Thoracic aorta (tissue), 2 donors: Measurements from ENCODE around the gene FAM72A. TPM values are rescaled to one million over a fixed set of nuclear protein-coding genes. Genes with fewer than 3 reads are reported as not detected.
"Not testable (repeated sequence)": the region's sequence is repeated elsewhere in the genome, so short reads cannot be mapped to it uniquely, and the experiment has no call there.

Source experiments
- ATAC-seq: fragments of 150-250 bp; one replicate; pipeline ENCODE4 v1.8.0; 2017; ENCODE audit warnings: low read depth; ENCODE audit not compliant: insufficient number of reproducible peaks, low FRiP score
- DNase-seq: peaks from one replicate; pipeline ENCODE4 v3.0.0-alpha.2; 2020; ENCODE audit warnings: low spot score
- H3K27ac ChIP-seq, 2 donors: fragments of 200-600 bp; sonication (generic); 1 replicate in 1 of 2; 2 replicates in 1 of 2; pipeline ENCODE4 v1.5.1; 2016; ENCODE audit warnings: mild to moderate bottlenecking in 2 of 2, moderate library complexity in 2 of 2
- H3K27me3 ChIP-seq: fragments of 200-600 bp; sonication (generic); replicated peaks from 2 replicates; pipeline ENCODE4 v1.6.0; 2016; ENCODE audit warnings: mild to moderate bottlenecking; ENCODE audit not compliant: insufficient read depth
- H3K36me3 ChIP-seq: fragments of 200-600 bp; sonication (generic); one replicate; pipeline ENCODE4 v1.5.1; 2016
- H3K4me1 ChIP-seq, 2 donors: fragments of 200-600 bp; sonication (generic); 1 replicate in 1 of 2; 2 replicates in 1 of 2; pipeline versions ENCODE4 v1.5.1 to v1.6.0; 2016; ENCODE audit warnings: low read depth in 2 of 2, mild to moderate bottlenecking in 1 of 2; ENCODE audit not compliant: control insufficient read depth in 1 of 2
- H3K4me3 ChIP-seq: fragments of 200-600 bp; sonication (generic); 2 replicates; pipeline ENCODE4 v1.5.1; 2016; ENCODE audit warnings: mild to moderate bottlenecking
- H3K9me3 ChIP-seq: fragments of 200-600 bp; sonication (generic); 2 replicates; pipeline ENCODE4 v1.5.1; 2016
- total RNA-seq, 2 donors: library from RNA; depleted of rRNA; stranded (reverse); fragments of >200 nt; gene quantifications; one replicate each; pipeline versions ENCODE4 v1.1.0 to v1.2.3, GENCODE V29; 2016

The FAM72A gene
- total RNA-seq, 2 donors from 2014 or later, result 2.8 to 4.9 TPM

GRCh38 chr1:206204159-206204511 lies 1.5 kb upstream of the FAM72A start:
- Histone ChIP-seq H3K4me3 (peak overlapping the region; percentile 65), H3K27ac (peak overlapping the region in 1 of 2 donors; percentile 52)
- not testable (repeated sequence) for DNase-seq, H3K4me1 ChIP-seq, H3K27me3 ChIP-seq, H3K9me3 ChIP-seq, H3K36me3 ChIP-seq, ATAC-seq

GRCh38 chr1:206203364-206204158 lies 922 bp upstream of the FAM72A start, which contains the start of gene SRGAP2:
SRGAP2 (plus strand) TSS chr1:206203541; CDS start chr1:206205971, 2,430 bp downstream.
- H3K36me3 ChIP-seq, H3K27me3 ChIP-seq, H3K9me3 ChIP-seq, DNase-seq, H3K4me1 ChIP-seq: not testable (repeated sequence)
- H3K27ac ChIP-seq, result peak within 1 kb of the TSS; percentile 85 to 90
- H3K4me3 ChIP-seq, result peak within 1 kb of the TSS; percentile 78
- ATAC-seq, result peak; percentile 21

- not testable (repeated sequence) for ATAC-seq, H3K27ac ChIP-seq, H3K9me3 ChIP-seq, H3K4me3 ChIP-seq, H3K27me3 ChIP-seq, H3K4me1 ChIP-seq, H3K36me3 ChIP-seq, DNase-seq
These were observed 5.8 kb downstream of the FAM72A start for GRCh38 chr1:206196748-206197424.

GRCh38 chr1:206195182-206195581 lies 7.5 kb downstream of the FAM72A start:
- ATAC-seq, H3K4me3 ChIP-seq, DNase-seq, H3K36me3 ChIP-seq, H3K27me3 ChIP-seq, H3K9me3 ChIP-seq, H3K4me1 ChIP-seq, H3K27ac ChIP-seq: not testable (repeated sequence)

GRCh38 chr1:206186826-206187225 lies 15.8 kb downstream of the FAM72A start:
- not testable (repeated sequence) for H3K4me1 ChIP-seq, ATAC-seq, H3K4me3 ChIP-seq, DNase-seq, H3K9me3 ChIP-seq, H3K27me3 ChIP-seq, H3K27ac ChIP-seq, H3K36me3 ChIP-seq

GRCh38 chr1:206185778-206186177 lies 16.9 kb downstream of the FAM72A start:
- H3K27ac ChIP-seq, H3K4me1 ChIP-seq, H3K27me3 ChIP-seq, H3K9me3 ChIP-seq, H3K36me3 ChIP-seq, DNase-seq, H3K4me3 ChIP-seq, ATAC-seq: not testable (repeated sequence)

- H3K36me3 ChIP-seq, DNase-seq, H3K27ac ChIP-seq, H3K4me3 ChIP-seq, H3K4me1 ChIP-seq, H3K27me3 ChIP-seq, ATAC-seq, H3K9me3 ChIP-seq: not testable (repeated sequence)
These were observed 18.9 kb downstream of the FAM72A start for GRCh38 chr1:206183788-206184187.

GRCh38 chr1:206182368-206183317 lies 20.0 kb downstream of the FAM72A start:
- not testable (repeated sequence) for DNase-seq, H3K27me3 ChIP-seq, H3K4me1 ChIP-seq, H3K27ac ChIP-seq, H3K4me3 ChIP-seq, H3K9me3 ChIP-seq, H3K36me3 ChIP-seq
- ATAC-seq, result peak; percentile 76

- not testable (repeated sequence) for DNase-seq, H3K4me3 ChIP-seq, H3K9me3 ChIP-seq, H3K4me1 ChIP-seq, H3K36me3 ChIP-seq, H3K27ac ChIP-seq, H3K27me3 ChIP-seq, ATAC-seq
These were observed 23.0 kb downstream of the FAM72A start for GRCh38 chr1:206179666-206180065.

GRCh38 chr1:206178061-206178989 lies 24.3 kb downstream of the FAM72A start:
- H3K27ac ChIP-seq, ATAC-seq, DNase-seq, H3K4me3 ChIP-seq, H3K36me3 ChIP-seq, H3K27me3 ChIP-seq, H3K9me3 ChIP-seq, H3K4me1 ChIP-seq: not testable (repeated sequence)

- ATAC-seq, result not testable (repeated sequence)
These were observed 26.5 kb downstream of the FAM72A start for GRCh38 chr1:206176114-206176502.

More at GRCh38 chr1:206176114-206176502, 26.5 kb downstream of the FAM72A start:
- DNase-seq, H3K9me3 ChIP-seq, H3K4me1 ChIP-seq, H3K27ac ChIP-seq, H3K27me3 ChIP-seq, H3K36me3 ChIP-seq, H3K4me3 ChIP-seq: not testable (repeated sequence)
